ENCODE data around the gene TYRP1. TPM values are rescaled to one million over a fixed set of nuclear protein-coding genes. Genes with fewer than 3 reads are reported as not detected.

TYRP1 gene
- polyA plus RNA-seq, 1 donor: 0.37 TPM

- Histone ChIP-seq H3K27ac (ENCODE audit: low read length) (no peak overlapping the region), H3K4me3 (ENCODE audit: low read length) (no peak overlapping the region), H3K9me3 (ENCODE audit: control insufficient read depth, low read depth, low read length) (no peaks in the 10 kb centered on the region), H3K27me3 (ENCODE audit: control insufficient read depth, insufficient read depth, low read length) (no peaks in the 10 kb centered on the region), H3K4me1 (ENCODE audit: control insufficient read depth, insufficient read depth, low read length) (no peaks in the 10 kb centered on the region), H3K36me3 (ENCODE audit: control insufficient read depth, insufficient read depth, low read length) (no peaks in the 10 kb centered on the region)
- no peak for DNase-seq
- no CpG with 5 or more reads among the region's 2 CpGs for WGBS (ENCODE audit: insufficient coverage, low lambda C conversion rate)
Observed at GRCh38 chr9:12712532-12712931, 19.3 kb downstream of the TYRP1 start.

DNA sequence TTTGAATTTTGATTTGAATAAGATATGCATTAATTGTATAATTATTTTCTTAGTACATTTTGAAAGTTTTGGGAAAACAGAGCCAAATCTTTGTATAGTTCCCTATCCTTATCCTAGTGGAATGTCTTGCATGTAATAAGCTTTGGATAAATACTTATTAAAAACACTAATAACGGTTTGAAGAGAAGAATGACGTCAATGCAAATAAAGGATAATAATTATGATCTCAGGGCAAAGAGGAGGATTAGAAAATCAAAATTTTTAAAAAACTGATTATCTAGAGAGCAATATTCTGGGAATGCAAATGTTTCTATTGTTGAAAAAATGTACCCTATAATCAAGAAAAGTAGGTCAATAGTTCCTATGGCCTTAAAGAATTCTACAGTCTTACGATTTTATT lies 22.1 kb downstream of the TYRP1 start:
- no peak overlapping the region for H3K27ac ChIP-seq (ENCODE audit: low read length)
- H3K9me3 ChIP-seq (ENCODE audit: control insufficient read depth, low read depth, low read length): no peaks in the 10 kb centered on the region
- H3K27me3 ChIP-seq (ENCODE audit: control insufficient read depth, insufficient read depth, low read length): peaks cover 3% of the 10 kb centered on the region
- DNase-seq: no peak
- 86% methylated on average over 3 of the region's 3 CpGs for WGBS (ENCODE audit: insufficient coverage, low lambda C conversion rate)
- H3K4me1 ChIP-seq (ENCODE audit: control insufficient read depth, insufficient read depth, low read length): no peaks in the 10 kb centered on the region
- no peak overlapping the region for H3K4me3 ChIP-seq (ENCODE audit: low read length)
- no peaks in the 10 kb centered on the region for H3K36me3 ChIP-seq (ENCODE audit: control insufficient read depth, insufficient read depth, low read length)

- 83% methylated on average over 1 of the region's 5 CpGs for WGBS (ENCODE audit: insufficient coverage, low lambda C conversion rate)
Observed at GRCh38 chr9:12716823-12717600, 23.8 kb downstream of the TYRP1 start.

GRCh38 chr9:12717907-12718306 lies 24.7 kb downstream of the TYRP1 start:
- 83% methylated on average over 1 of the region's 1 CpG for WGBS (ENCODE audit: insufficient coverage, low lambda C conversion rate)

More at GRCh38 chr9:12716823-12717600, 23.8 kb downstream of the TYRP1 start:
- DNase-seq: no peak
- no peaks in the 10 kb centered on the region for H3K9me3 ChIP-seq (ENCODE audit: control insufficient read depth, low read depth, low read length)
- no peak overlapping the region for H3K4me3 ChIP-seq (ENCODE audit: low read length)
- H3K27me3 ChIP-seq (ENCODE audit: control insufficient read depth, insufficient read depth, low read length): peaks cover 3% of the 10 kb centered on the region
- H3K4me1 ChIP-seq (ENCODE audit: control insufficient read depth, insufficient read depth, low read length): no peaks in the 10 kb centered on the region
- H3K27ac ChIP-seq (ENCODE audit: low read length): no peak overlapping the region
- H3K36me3 ChIP-seq (ENCODE audit: control insufficient read depth, insufficient read depth, low read length): no peaks in the 10 kb centered on the region

DNA sequence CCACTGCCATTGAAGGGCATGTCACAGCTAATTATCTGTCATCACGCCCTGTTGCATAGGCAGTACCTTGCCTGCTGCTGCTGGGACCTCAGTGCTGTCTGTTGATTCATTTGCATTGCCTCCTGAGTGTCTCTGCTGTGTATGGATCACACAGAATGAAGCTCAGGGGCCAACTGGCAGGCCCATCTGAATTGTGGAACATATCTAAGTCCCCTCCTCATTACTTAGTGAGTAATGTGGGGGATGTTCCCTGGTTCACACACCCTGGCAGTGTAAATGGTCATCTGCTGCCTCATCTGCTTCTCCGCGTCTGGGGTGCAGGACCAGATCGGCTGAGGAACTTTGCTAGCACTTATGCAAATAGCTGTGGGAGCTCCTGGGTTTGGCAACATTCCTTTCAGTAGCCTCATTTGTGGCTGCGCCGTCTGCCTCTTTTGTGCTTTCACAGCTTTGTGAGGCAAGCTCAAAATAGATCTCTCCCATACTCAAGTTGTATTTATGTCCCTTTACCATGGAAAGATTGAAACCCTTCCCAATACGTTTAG lies 25.4 kb downstream of the TYRP1 start:
- H3K36me3 ChIP-seq (ENCODE audit: control insufficient read depth, insufficient read depth, low read length): no peaks in the 10 kb centered on the region
- H3K27ac ChIP-seq (ENCODE audit: low read length): no peak overlapping the region
- no peaks in the 10 kb centered on the region for H3K4me1 ChIP-seq (ENCODE audit: control insufficient read depth, insufficient read depth, low read length)
- peaks cover 3% of the 10 kb centered on the region for H3K27me3 ChIP-seq (ENCODE audit: control insufficient read depth, insufficient read depth, low read length)
- no peak overlapping the region for H3K4me3 ChIP-seq (ENCODE audit: low read length)
- H3K9me3 ChIP-seq (ENCODE audit: control insufficient read depth, low read depth, low read length): no peaks in the 10 kb centered on the region
- no peak for DNase-seq
- WGBS (ENCODE audit: insufficient coverage, low lambda C conversion rate): 18% methylated on average over 3 of the region's 7 CpGs

More at GRCh38 chr9:12717907-12718306, 24.7 kb downstream of the TYRP1 start:
- no peak overlapping the region for H3K27ac ChIP-seq (ENCODE audit: low read length)
- H3K9me3 ChIP-seq (ENCODE audit: control insufficient read depth, low read depth, low read length): no peaks in the 10 kb centered on the region
- no peaks in the 10 kb centered on the region for H3K4me1 ChIP-seq (ENCODE audit: control insufficient read depth, insufficient read depth, low read length)
- H3K27me3 ChIP-seq (ENCODE audit: control insufficient read depth, insufficient read depth, low read length): peaks cover 3% of the 10 kb centered on the region
- H3K36me3 ChIP-seq (ENCODE audit: control insufficient read depth, insufficient read depth, low read length): no peaks in the 10 kb centered on the region
- no peak overlapping the region for H3K4me3 ChIP-seq (ENCODE audit: low read length)
- DNase-seq: no peak

- DNase-seq: no peak
- Histone ChIP-seq H3K36me3 (ENCODE audit: control insufficient read depth, insufficient read depth, low read length) (no peaks in the 10 kb centered on the region), H3K9me3 (ENCODE audit: control insufficient read depth, low read depth, low read length) (no peaks in the 10 kb centered on the region), H3K4me1 (ENCODE audit: control insufficient read depth, insufficient read depth, low read length) (no peaks in the 10 kb centered on the region), H3K4me3 (ENCODE audit: low read length) (no peak overlapping the region), H3K27me3 (ENCODE audit: control insufficient read depth, insufficient read depth, low read length) (peaks cover 3% of the 10 kb centered on the region), H3K27ac (ENCODE audit: low read length) (no peak overlapping the region)
- no CpG with 5 or more reads among the region's 1 CpG for WGBS (ENCODE audit: insufficient coverage, low lambda C conversion rate)
Observed at GRCh38 chr9:12719431-12719830, 26.2 kb downstream of the TYRP1 start.

DNA sequence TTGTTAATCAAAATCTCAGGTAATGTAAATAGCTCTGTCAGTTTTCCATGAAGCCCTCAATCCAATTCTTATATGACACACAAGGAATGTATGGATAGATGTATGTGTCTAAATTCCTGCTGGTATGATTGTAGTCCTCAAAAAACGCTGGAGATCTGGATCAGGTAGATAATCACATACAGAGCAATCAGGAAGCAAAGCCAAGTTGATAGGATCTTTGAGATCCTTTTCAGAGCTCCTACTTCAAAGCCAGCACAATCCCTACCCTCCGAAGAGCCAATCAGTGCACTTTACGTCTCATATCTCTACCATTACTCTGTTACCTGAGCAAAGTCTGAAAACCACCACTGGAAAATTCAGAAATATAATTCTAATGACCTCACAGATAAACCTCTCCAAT lies 27.4 kb downstream of the TYRP1 start:
- H3K9me3 ChIP-seq (ENCODE audit: control insufficient read depth, low read depth, low read length): no peaks in the 10 kb centered on the region
- H3K27me3 ChIP-seq (ENCODE audit: control insufficient read depth, insufficient read depth, low read length): peaks cover 3% of the 10 kb centered on the region
- no peaks in the 10 kb centered on the region for H3K36me3 ChIP-seq (ENCODE audit: control insufficient read depth, insufficient read depth, low read length)
- H3K4me3 ChIP-seq (ENCODE audit: low read length): no peak overlapping the region
- H3K27ac ChIP-seq (ENCODE audit: low read length): no peak overlapping the region
- no CpG with 5 or more reads among the region's 3 CpGs for WGBS (ENCODE audit: insufficient coverage, low lambda C conversion rate)
- DNase-seq: no peak
- no peaks in the 10 kb centered on the region for H3K4me1 ChIP-seq (ENCODE audit: control insufficient read depth, insufficient read depth, low read length)

- no peaks in the 10 kb centered on the region for H3K36me3 ChIP-seq (ENCODE audit: control insufficient read depth, insufficient read depth, low read length)
- no peak overlapping the region for H3K4me3 ChIP-seq (ENCODE audit: low read length)
- no peaks in the 10 kb centered on the region for H3K9me3 ChIP-seq (ENCODE audit: control insufficient read depth, low read depth, low read length)
- no peaks in the 10 kb centered on the region for H3K4me1 ChIP-seq (ENCODE audit: control insufficient read depth, insufficient read depth, low read length)
- no CpG with 5 or more reads among the region's 2 CpGs for WGBS (ENCODE audit: insufficient coverage, low lambda C conversion rate)
- no peak for DNase-seq
- H3K27me3 ChIP-seq (ENCODE audit: control insufficient read depth, insufficient read depth, low read length): peaks cover 3% of the 10 kb centered on the region
- H3K27ac ChIP-seq (ENCODE audit: low read length): no peak overlapping the region
Observed at GRCh38 chr9:12722131-12722530, 28.9 kb downstream of the TYRP1 start.

DNA sequence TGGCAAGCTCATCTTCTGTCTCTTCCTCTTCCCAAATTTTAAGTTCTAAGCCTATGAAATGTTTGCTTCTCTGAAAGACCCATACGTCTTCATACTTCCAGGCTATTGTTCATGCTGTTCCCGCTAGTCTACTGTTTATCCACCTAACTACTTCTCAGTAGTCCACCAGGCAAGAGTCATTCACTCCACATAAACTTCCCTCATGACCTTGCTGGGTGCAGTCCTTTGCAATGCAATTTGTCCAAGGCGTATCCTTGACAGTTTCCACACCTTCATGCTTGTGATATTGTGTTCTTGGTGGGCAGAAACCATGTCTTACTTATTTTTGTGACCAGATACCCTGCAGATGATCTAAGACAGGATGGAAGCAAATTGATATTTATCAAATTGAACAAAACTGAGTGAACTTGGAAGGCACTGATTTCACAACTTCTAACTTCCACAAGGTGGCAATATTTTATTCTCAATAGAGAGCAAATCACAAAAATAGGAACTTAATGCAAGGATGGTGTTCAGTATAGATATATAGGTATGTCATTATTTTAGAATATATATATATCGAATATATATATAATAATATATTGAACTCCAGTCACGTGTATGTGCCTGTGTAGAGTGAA lies 30.3 kb downstream of the TYRP1 start:
- peaks cover under 1% of the 10 kb centered on the region for H3K27me3 ChIP-seq (ENCODE audit: control insufficient read depth, insufficient read depth, low read length)
- no peak for DNase-seq
- WGBS (ENCODE audit: insufficient coverage, low lambda C conversion rate): 73% methylated on average over 2 of the region's 5 CpGs

DNA sequence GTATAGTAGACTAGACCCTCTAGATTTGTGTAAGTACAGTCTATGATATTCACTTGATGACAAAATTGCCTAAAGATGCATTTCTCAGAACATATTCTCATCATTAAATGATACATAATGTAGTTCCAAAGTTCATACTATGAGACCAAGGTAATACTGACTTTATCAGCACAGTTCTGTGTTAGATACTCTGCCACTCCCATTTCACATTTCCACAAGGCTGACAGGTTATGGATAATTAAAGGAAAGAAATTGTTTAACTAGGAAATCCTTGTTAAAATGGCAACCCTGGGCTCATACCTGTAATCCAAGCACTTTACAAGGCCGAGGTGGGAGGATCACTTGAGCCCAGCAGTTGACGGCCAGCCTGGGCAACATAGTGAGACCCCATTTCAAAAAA lies 33.6 kb downstream of the TYRP1 start:
- no peaks in the 10 kb centered on the region for H3K4me1 ChIP-seq (ENCODE audit: control insufficient read depth, insufficient read depth, low read length)
- peak in 1 of 2 donors; percentile 41 for DNase-seq
- no peaks in the 10 kb centered on the region for H3K36me3 ChIP-seq (ENCODE audit: control insufficient read depth, insufficient read depth, low read length)
- no peaks in the 10 kb centered on the region for H3K9me3 ChIP-seq (ENCODE audit: control insufficient read depth, low read depth, low read length)
- no CpG with 5 or more reads among the region's 2 CpGs for whole genome bisulfite sequencing (ENCODE audit: insufficient coverage, low lambda C conversion rate)
- no peak overlapping the region for H3K4me3 ChIP-seq (ENCODE audit: low read length)
- H3K27ac ChIP-seq (ENCODE audit: low read length): no peak overlapping the region
- H3K27me3 ChIP-seq (ENCODE audit: control insufficient read depth, insufficient read depth, low read length): no peaks in the 10 kb centered on the region

More for the DNA sequence above, 30.3 kb downstream of the TYRP1 start:
- Histone ChIP-seq H3K9me3 (ENCODE audit: control insufficient read depth, low read depth, low read length) (no peaks in the 10 kb centered on the region), H3K4me1 (ENCODE audit: control insufficient read depth, insufficient read depth, low read length) (no peaks in the 10 kb centered on the region), H3K4me3 (ENCODE audit: low read length) (no peak overlapping the region), H3K27ac (ENCODE audit: low read length) (no peak overlapping the region), H3K36me3 (ENCODE audit: control insufficient read depth, insufficient read depth, low read length) (no peaks in the 10 kb centered on the region)
